ENCODE measurements around the gene PI4KB.

The PI4KB gene

DNA sequence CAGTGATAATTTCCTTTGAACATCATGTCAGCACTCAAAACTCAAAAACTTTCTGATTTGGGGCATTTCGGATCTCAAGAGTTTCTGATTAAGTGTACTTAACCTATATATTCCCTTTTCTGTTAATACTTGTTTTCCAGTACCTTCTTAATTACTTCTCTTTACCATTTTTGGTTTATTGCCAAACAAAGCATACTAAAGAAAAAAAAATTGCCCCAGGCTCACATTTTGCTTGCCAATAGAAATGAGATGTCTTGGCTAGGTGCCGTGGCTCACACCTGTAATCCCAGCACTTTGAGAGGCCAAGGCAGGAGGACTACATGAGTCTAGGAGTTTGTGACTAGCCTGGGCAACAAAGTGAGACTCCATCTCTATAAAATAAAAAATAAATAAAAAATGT lies 67.9 kb downstream of the PI4KB start:
- no peak for DNase-seq (ENCODE audit: low read depth, low spot score)
- TF ChIP-seq, protein P1, sequence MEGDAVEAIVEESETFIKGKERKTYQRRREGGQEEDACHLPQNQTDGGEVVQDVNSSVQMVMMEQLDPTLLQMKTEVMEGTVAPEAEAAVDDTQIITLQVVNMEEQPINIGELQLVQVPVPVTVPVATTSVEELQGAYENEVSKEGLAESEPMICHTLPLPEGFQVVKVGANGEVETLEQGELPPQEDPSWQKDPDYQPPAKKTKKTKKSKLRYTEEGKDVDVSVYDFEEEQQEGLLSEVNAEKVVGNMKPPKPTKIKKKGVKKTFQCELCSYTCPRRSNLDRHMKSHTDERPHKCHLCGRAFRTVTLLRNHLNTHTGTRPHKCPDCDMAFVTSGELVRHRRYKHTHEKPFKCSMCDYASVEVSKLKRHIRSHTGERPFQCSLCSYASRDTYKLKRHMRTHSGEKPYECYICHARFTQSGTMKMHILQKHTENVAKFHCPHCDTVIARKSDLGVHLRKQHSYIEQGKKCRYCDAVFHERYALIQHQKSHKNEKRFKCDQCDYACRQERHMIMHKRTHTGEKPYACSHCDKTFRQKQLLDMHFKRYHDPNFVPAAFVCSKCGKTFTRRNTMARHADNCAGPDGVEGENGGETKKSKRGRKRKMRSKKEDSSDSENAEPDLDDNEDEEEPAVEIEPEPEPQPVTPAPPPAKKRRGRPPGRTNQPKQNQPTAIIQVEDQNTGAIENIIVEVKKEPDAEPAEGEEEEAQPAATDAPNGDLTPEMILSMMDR (IDR thresholded peaks at IDR 0.05; ENCODE audit: low read depth, low read length) = no peak
- H3K4me3 ChIP-seq (ENCODE audit: low read depth, low read length) = no peak overlapping the region
- in situ Hi-C loops (cut with HindIII; ENCODE audit: low sequenced_read_pairs) = no loop called here

DNA sequence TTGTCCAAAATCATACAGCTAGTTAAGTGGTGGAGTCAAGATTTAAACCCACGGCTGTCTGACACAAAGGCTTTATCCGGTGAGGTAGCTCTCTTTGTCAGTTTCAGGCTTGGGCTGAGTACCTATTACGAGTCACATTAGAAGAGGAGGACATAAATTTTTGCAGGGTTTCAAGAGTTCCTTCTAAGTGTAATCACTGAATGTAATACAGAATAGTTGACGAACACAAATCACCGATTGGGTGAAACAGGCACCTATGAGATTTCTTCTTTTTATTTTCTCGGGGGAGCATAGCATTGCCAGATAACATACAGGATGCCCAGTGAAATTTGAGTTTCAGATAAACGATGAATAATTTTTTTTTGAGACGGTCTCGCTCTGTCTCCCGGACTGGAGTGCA lies 71.8 kb downstream of the PI4KB start:
- no peak for DNase-seq (ENCODE audit: low read depth, low spot score)
- in situ Hi-C loops (cut with HindIII; ENCODE audit: low sequenced_read_pairs) = no loop called here
- TF ChIP-seq, protein P1 (IDR thresholded peaks at IDR 0.05; ENCODE audit: low read depth, low read length) = no peak
- peak overlapping the region; percentile 97 for H3K4me3 ChIP-seq (ENCODE audit: low read depth, low read length)

DNA sequence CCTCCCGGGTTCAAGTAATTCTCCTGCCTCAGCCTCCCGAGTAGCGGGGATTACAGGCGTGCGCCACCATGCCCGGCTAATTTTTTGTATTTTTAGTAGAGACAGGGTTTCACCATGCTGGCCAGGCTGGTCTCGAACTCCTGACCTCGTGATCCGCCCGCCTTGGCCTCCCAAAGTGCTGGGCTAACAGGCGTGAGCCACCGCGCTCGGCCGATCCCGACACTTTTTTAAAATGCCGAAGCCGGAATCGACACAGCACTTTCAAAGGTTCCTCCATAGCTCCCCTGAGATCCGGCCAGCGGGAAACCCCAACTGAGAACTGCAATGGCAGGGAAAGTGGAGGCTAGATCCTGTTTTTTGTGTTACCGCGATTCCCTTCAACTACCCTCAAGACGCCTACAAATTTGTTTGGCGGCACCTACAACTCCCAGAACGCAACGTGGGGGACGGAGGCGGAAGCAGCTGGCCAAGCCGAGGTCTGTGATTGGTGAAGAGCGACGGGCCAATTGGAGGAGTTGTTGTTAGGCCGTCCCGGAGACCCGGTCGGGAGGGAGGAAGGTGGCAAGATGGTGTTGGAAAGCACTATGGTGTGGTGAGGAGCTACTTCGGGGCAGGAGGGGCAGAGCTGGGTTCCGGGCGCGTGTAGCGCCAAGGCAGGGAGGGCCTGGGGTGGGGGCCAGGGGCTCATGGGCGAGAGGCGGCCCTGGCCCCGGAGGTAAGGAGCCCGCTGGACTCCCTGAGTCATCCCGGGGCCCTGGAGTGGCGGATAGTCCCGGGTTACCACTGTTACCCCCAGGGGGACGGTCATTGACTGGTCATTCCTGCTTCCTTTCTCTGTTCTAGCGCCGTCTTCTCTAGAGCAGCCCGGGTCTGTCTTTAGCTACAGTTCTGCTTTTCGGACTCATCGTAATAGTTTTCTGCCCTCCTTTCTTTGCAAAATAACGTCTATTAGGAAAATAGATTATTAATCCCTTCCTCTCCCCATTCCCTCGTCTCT lies 72.7 kb downstream of the PI4KB start, which contains the start of gene PSMD4:
TSS of gene PSMD4 (plus strand) at position 518 of the 997 bp plus-strand sequence. CDS start at position 567, 49 bp downstream.
- TF ChIP-seq, protein P1 (IDR thresholded peaks at IDR 0.05; ENCODE audit: low read depth, low read length) = no peak
- in situ Hi-C loops (cut with HindIII; ENCODE audit: low sequenced_read_pairs) = no loop called here
- peak; percentile 97 for DNase-seq (ENCODE audit: low read depth, low spot score)
- H3K4me3 ChIP-seq (ENCODE audit: low read depth, low read length) = peak within 1 kb of the TSS; percentile 97

DNA sequence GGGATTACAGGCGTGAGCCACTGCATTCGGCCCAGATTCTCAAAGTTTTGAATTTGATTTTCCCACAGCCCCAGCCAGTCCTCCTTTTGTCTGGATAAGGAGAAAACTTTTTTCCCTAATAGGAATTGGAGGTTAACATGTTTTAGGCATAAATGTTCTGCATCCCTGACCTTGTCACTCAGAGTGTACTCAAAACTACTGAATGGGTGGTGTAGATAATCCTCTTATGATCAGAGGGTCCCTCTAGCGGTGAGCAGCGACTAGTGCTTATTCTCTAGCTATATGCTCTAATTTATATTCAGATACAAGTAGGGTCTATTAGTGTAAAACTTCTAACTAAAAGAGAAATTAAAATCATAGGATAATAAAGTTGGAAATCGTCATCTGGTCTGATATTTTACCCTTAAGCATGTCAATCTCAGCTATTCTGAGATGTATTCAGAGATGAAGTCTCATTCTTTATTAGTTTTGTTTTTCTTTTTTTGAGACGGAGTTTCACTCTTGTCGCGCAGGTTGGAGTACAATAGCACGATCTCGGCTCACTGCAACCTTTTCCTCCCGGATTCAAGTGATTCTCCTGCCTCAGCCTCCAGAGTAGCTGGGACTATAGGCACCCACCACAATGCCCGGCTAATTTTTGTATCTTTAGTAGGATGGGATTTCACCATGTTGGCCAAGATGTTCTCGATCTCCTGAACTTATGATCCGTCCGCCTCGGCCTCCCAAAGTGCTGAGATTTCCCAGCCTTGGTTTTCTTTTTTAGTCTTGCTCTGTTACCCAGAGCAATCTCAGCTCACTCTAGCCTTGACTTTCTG lies 75.4 kb downstream of the PI4KB start:
- TF ChIP-seq, protein P1 (IDR thresholded peaks at IDR 0.05; ENCODE audit: low read depth, low read length) = peak; percentile 86
- H3K4me3 ChIP-seq (ENCODE audit: low read depth, low read length) = no peak overlapping the region
- DNase-seq (ENCODE audit: low read depth, low spot score) = peak; percentile 77
- in situ Hi-C loops (cut with HindIII; ENCODE audit: low sequenced_read_pairs) = no loop called here

DNA sequence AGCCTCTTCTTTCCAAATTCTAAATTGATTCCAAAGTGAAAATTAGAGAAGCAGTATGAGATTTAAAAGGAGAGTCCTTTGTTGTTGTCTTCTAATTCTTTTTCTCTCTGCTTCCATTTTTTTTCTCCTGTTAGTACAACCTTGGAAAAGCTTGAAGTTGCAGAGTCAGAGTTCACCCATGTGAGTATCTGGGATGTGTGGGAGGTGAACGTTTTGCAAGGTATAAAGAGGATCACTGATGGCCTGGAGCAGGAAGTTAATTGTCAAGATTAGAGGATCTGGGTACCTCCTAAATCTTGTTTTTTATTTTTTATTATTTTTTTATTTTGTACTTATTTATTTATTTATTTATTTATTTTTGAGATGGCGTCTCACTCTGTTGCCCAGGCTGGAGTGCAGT lies 80.4 kb downstream of the PI4KB start:
- in situ Hi-C loops (cut with HindIII; ENCODE audit: low sequenced_read_pairs) = no loop called here
- DNase-seq (ENCODE audit: low read depth, low spot score) = no peak
- H3K4me3 ChIP-seq (ENCODE audit: low read depth, low read length) = no peak overlapping the region

More for the DNA sequence above, 80.4 kb downstream of the PI4KB start:
- TF ChIP-seq, protein P1 (IDR thresholded peaks at IDR 0.05; ENCODE audit: low read depth, low read length) = no peak
